ENCODE data around the gene PRAMEF13. TPM values are rescaled to one million over a fixed set of nuclear protein-coding genes. Genes with fewer than 3 reads are reported as not detected.
"Not testable (repeated sequence)": the region's sequence is repeated elsewhere in the genome, so short reads cannot be mapped to it uniquely, and the experiment has no call there.

Gene PRAMEF13
- total and polyA plus RNA-seq, 2 of the 8 experiments (the other 6 are each of a cell fraction or from before 2014, with no cell fraction given): not detected

- H3K14ac ChIP-seq (ENCODE audit: insufficient read length); FAIRE-seq; CTCF ChIA-PET (ENCODE audit: partially characterized antibody): not testable (repeated sequence)
Measured at GRCh38 chr1:13216619-13217018, 15.4 kb upstream of the PRAMEF13 start.

GRCh38 chr1:13208712-13209111 is 7.5 kb upstream of the PRAMEF13 start:
- H2BK20ac ChIP-seq (ENCODE audit: low read length); H3K79me2 ChIP-seq (ENCODE audit: control insufficient read depth in 1 of 2, insufficient read depth in 2 of 2, low read length in 2 of 2); H3K27me3 ChIP-seq (replicated peaks in 1 of 4; ENCODE audit: control insufficient read depth in 3 of 4, extremely low read depth in 1 of 4, insufficient read depth in 3 of 4, low read length in 3 of 4); H3K4me2 ChIP-seq (ENCODE audit: insufficient read depth in 1 of 2, low read depth in 2 of 2, low read length in 2 of 2); CTCF ChIA-PET (ENCODE audit: partially characterized antibody); H2AFZ ChIP-seq (ENCODE audit: low read length); H3K27ac ChIP-seq (ENCODE audit: low read depth, low read length); H2BK5ac ChIP-seq (ENCODE audit: low read depth, low read length); H3K79me1 ChIP-seq (ENCODE audit: low read depth, low read length); FAIRE-seq; H3K9ac ChIP-seq (replicated peaks in 1 of 4; ENCODE audit: extremely low read depth in 1 of 4, low read depth in 3 of 4, low read length in 3 of 4); H2BK15ac ChIP-seq (ENCODE audit: low read length); H4K5ac ChIP-seq (ENCODE audit: insufficient read length, low read depth, low read length); H4K91ac ChIP-seq (replicated peaks; ENCODE audit: insufficient read length, low read length); H3K36me3 ChIP-seq (ENCODE audit: control insufficient read depth in 2 of 4, insufficient read depth in 4 of 4, low read length in 3 of 4); H4K8ac ChIP-seq (ENCODE audit: extremely low read depth, insufficient read depth, low read length); H2BK12ac ChIP-seq (ENCODE audit: low read depth, low read length); H3K4ac ChIP-seq (replicated peaks; ENCODE audit: insufficient read length, low read depth, low read length); H3K18ac ChIP-seq (ENCODE audit: extremely low read depth, low read length); H3K56ac ChIP-seq (replicated peaks; ENCODE audit: insufficient read length, low read depth, low read length); H3K9me3 ChIP-seq (ENCODE audit: insufficient read depth in 2 of 2, low read depth in 1 of 2, low read length in 1 of 2); H3K14ac ChIP-seq (ENCODE audit: insufficient read length); H3K4me3 ChIP-seq (ENCODE audit: extremely low read depth in 1 of 4, insufficient read depth in 2 of 4, low read depth in 3 of 4, low read length in 4 of 4); H3K23ac ChIP-seq (ENCODE audit: insufficient read length); H3K4me1 ChIP-seq (replicated peaks in 1 of 4; ENCODE audit: control insufficient read depth in 3 of 4, insufficient read depth in 4 of 4, low read length in 3 of 4); H2BK120ac ChIP-seq (replicated peaks; ENCODE audit: low read depth, low read length); H2AK5ac ChIP-seq (ENCODE audit: low read depth, low read length); DNase-seq (ENCODE audit: low read depth in 1 of 2, low spot score in 2 of 2); POLR2A ChIA-PET (ENCODE audit: partially characterized antibody); H4K20me1 ChIP-seq (replicated peaks in 1 of 2; ENCODE audit: control insufficient read depth in 1 of 2, insufficient read depth in 2 of 2, low read length in 2 of 2); H3K23me2 ChIP-seq (ENCODE audit: low read depth, low read length): not testable (repeated sequence)
- no CpG with 5 or more reads among the region's 9 CpGs for WGBS, 2 experiments (ENCODE audit: extremely low coverage in 1 of 2, insufficient coverage in 1 of 2, insufficient read length in 1 of 2, insufficient replicate concordance in 2 of 2, low coverage in 1 of 2, low lambda C conversion rate in 2 of 2, missing lambda C conversion rate in 1 of 2)

More at GRCh38 chr1:13216619-13217018, 15.4 kb upstream of the PRAMEF13 start:
- H3K9ac ChIP-seq (replicated peaks in 1 of 4; ENCODE audit: extremely low read depth in 1 of 4, low read depth in 3 of 4, low read length in 3 of 4); H2BK20ac ChIP-seq (ENCODE audit: low read length); H3K23me2 ChIP-seq (ENCODE audit: low read depth, low read length); H3K79me2 ChIP-seq (ENCODE audit: control insufficient read depth in 1 of 2, insufficient read depth in 2 of 2, low read length in 2 of 2); H3K27me3 ChIP-seq (replicated peaks in 1 of 4; ENCODE audit: control insufficient read depth in 3 of 4, extremely low read depth in 1 of 4, insufficient read depth in 3 of 4, low read length in 3 of 4); H2AK5ac ChIP-seq (ENCODE audit: low read depth, low read length); H3K4me2 ChIP-seq (ENCODE audit: insufficient read depth in 1 of 2, low read depth in 2 of 2, low read length in 2 of 2); H4K5ac ChIP-seq (ENCODE audit: insufficient read length, low read depth, low read length); H3K79me1 ChIP-seq (ENCODE audit: low read depth, low read length); H2AFZ ChIP-seq (ENCODE audit: low read length); H3K4me1 ChIP-seq (replicated peaks in 1 of 4; ENCODE audit: control insufficient read depth in 3 of 4, insufficient read depth in 4 of 4, low read length in 3 of 4); H4K91ac ChIP-seq (replicated peaks; ENCODE audit: insufficient read length, low read length); H2BK15ac ChIP-seq (ENCODE audit: low read length); H2BK12ac ChIP-seq (ENCODE audit: low read depth, low read length); H2BK120ac ChIP-seq (replicated peaks; ENCODE audit: low read depth, low read length); H4K8ac ChIP-seq (ENCODE audit: extremely low read depth, insufficient read depth, low read length); POLR2A ChIA-PET (ENCODE audit: partially characterized antibody); H3K27ac ChIP-seq (ENCODE audit: low read depth, low read length); DNase-seq (ENCODE audit: low read depth in 1 of 2, low spot score in 2 of 2); H3K18ac ChIP-seq (ENCODE audit: extremely low read depth, low read length); H3K4ac ChIP-seq (replicated peaks; ENCODE audit: insufficient read length, low read depth, low read length); H4K20me1 ChIP-seq (replicated peaks in 1 of 2; ENCODE audit: control insufficient read depth in 1 of 2, insufficient read depth in 2 of 2, low read length in 2 of 2); H3K4me3 ChIP-seq (ENCODE audit: extremely low read depth in 1 of 4, insufficient read depth in 2 of 4, low read depth in 3 of 4, low read length in 4 of 4); H2BK5ac ChIP-seq (ENCODE audit: low read depth, low read length); H3K36me3 ChIP-seq (ENCODE audit: control insufficient read depth in 2 of 4, insufficient read depth in 4 of 4, low read length in 3 of 4); H3K23ac ChIP-seq (ENCODE audit: insufficient read length); H3K56ac ChIP-seq (replicated peaks; ENCODE audit: insufficient read length, low read depth, low read length); H3K9me3 ChIP-seq (ENCODE audit: insufficient read depth in 2 of 2, low read depth in 1 of 2, low read length in 1 of 2): not testable (repeated sequence)
- no CpG with 5 or more reads among the region's 7 CpGs for WGBS, 2 experiments (ENCODE audit: extremely low coverage in 1 of 2, insufficient coverage in 1 of 2, insufficient read length in 1 of 2, insufficient replicate concordance in 2 of 2, low coverage in 1 of 2, low lambda C conversion rate in 2 of 2, missing lambda C conversion rate in 1 of 2)

All from H1 (cell line).